NCI-H526 treated with DMSO at 0.1 percent for 48 hours (cell line): ENCODE data around the gene LY6G5B.

Source experiments
- DNase-seq: peaks from one replicate; lab custom pipeline; 2025; lab: John Stamatoyannopoulos, UW

LY6G5B gene

GRCh38 chr6:31641370-31641769 is 28.4 kb upstream of the LY6G5B start:
- DNase-seq, result no peak

GRCh38 chr6:31642798-31643570 is 26.8 kb upstream of the LY6G5B start:
- no peak for DNase-seq

GRCh38 chr6:31643818-31644454 is 25.8 kb upstream of the LY6G5B start:
- no peak for DNase-seq

GRCh38 chr6:31645325-31645724 is 24.5 kb upstream of the LY6G5B start:
- DNase-seq, result no peak

- peak; percentile 61 for DNase-seq
These were observed 18.1 kb upstream of the LY6G5B start for GRCh38 chr6:31651602-31652191.

- DNase-seq, result no peak
These were observed 16.7 kb upstream of the LY6G5B start for GRCh38 chr6:31652925-31653724.

- DNase-seq, result no peak
These were observed 15.0 kb upstream of the LY6G5B start for GRCh38 chr6:31654574-31655348.

- no peak for DNase-seq
These were observed 14.2 kb upstream of the LY6G5B start, which contains the start of gene APOM for GRCh38 chr6:31655349-31656237. Gene APOM (plus strand): TSS chr6:31655894. CDS start chr6:31655967, 73 bp downstream.

GRCh38 chr6:31657406-31658157 is 12.2 kb upstream of the LY6G5B start:
- no peak for DNase-seq

- no peak for DNase-seq
These were observed 11.6 kb upstream of the LY6G5B start for GRCh38 chr6:31658158-31658688.

GRCh38 chr6:31658983-31659648 is 10.7 kb upstream of the LY6G5B start:
- DNase-seq, result no peak

- DNase-seq, result no peak
These were observed 10.0 kb upstream of the LY6G5B start for GRCh38 chr6:31659649-31660380.

GRCh38 chr6:31660381-31661261 is 9.2 kb upstream of the LY6G5B start, which contains the start of gene C6orf47:
Gene C6orf47 (minus strand): TSS chr6:31660778. CDS start chr6:31659947, 831 bp downstream.
- DNase-seq, result peak; percentile 70

GRCh38 chr6:31661262-31662123 is 8.3 kb upstream of the LY6G5B start:
- DNase-seq, result no peak

- no peak for DNase-seq
These were observed 7.6 kb upstream of the LY6G5B start for GRCh38 chr6:31662124-31662723.
